HL-60 (cell line): ENCODE data around the gene ANKRD30B.

ENCODE experiments used
- GABPA ChIP-seq: IDR thresholded peaks from 2 replicates; pipeline ENCODE4 v1.6.1; 2012; ENCODE audit warnings: low read depth
- POLR2AphosphoS5 ChIP-seq: IDR thresholded peaks from 2 replicates; pipeline ENCODE4 v1.6.1; 2012; ENCODE audit warnings: low read depth
- TF ChIP-seq, protein P1 (sequence below): IDR thresholded peaks from one replicate; pipeline ENCODE4 v1.5.1; 2011; ENCODE audit warnings: low read length, control low read depth, inconsistent platforms; ENCODE audit not compliant: insufficient read depth
- TF ChIP-seq, protein P2 (sequence below): IDR thresholded peaks from 2 replicates; pipeline ENCODE4 v1.6.1; 2012; ENCODE audit warnings: low read depth; ENCODE audit not compliant: insufficient replicate concordance

DNA sequence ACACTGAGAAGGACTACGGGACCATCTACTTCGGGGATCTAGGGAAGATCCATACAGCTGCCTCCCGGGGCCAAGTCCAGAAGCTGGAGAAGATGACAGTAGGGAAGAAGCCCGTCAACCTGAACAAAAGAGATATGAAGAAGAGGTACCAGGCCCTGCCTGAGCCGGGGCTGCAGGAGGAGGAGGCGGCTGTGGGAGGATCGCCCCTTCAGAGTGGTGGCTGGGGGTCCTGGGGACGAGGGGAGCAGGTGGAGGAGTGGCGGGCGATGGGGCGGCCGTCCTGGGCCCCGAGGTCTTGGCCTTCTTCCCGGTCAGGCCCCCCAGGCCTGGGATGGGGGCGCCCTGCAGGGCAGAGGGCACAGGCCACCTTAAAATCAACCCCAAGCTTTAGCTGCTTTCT, 524 bp downstream of the ANKRD30B start:
- TF ChIP-seq POLR2AphosphoS5 (no peak), GABPA (no peak)
- TF ChIP-seq, protein P1, sequence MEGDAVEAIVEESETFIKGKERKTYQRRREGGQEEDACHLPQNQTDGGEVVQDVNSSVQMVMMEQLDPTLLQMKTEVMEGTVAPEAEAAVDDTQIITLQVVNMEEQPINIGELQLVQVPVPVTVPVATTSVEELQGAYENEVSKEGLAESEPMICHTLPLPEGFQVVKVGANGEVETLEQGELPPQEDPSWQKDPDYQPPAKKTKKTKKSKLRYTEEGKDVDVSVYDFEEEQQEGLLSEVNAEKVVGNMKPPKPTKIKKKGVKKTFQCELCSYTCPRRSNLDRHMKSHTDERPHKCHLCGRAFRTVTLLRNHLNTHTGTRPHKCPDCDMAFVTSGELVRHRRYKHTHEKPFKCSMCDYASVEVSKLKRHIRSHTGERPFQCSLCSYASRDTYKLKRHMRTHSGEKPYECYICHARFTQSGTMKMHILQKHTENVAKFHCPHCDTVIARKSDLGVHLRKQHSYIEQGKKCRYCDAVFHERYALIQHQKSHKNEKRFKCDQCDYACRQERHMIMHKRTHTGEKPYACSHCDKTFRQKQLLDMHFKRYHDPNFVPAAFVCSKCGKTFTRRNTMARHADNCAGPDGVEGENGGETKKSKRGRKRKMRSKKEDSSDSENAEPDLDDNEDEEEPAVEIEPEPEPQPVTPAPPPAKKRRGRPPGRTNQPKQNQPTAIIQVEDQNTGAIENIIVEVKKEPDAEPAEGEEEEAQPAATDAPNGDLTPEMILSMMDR: no peak
- TF ChIP-seq, protein P2, sequence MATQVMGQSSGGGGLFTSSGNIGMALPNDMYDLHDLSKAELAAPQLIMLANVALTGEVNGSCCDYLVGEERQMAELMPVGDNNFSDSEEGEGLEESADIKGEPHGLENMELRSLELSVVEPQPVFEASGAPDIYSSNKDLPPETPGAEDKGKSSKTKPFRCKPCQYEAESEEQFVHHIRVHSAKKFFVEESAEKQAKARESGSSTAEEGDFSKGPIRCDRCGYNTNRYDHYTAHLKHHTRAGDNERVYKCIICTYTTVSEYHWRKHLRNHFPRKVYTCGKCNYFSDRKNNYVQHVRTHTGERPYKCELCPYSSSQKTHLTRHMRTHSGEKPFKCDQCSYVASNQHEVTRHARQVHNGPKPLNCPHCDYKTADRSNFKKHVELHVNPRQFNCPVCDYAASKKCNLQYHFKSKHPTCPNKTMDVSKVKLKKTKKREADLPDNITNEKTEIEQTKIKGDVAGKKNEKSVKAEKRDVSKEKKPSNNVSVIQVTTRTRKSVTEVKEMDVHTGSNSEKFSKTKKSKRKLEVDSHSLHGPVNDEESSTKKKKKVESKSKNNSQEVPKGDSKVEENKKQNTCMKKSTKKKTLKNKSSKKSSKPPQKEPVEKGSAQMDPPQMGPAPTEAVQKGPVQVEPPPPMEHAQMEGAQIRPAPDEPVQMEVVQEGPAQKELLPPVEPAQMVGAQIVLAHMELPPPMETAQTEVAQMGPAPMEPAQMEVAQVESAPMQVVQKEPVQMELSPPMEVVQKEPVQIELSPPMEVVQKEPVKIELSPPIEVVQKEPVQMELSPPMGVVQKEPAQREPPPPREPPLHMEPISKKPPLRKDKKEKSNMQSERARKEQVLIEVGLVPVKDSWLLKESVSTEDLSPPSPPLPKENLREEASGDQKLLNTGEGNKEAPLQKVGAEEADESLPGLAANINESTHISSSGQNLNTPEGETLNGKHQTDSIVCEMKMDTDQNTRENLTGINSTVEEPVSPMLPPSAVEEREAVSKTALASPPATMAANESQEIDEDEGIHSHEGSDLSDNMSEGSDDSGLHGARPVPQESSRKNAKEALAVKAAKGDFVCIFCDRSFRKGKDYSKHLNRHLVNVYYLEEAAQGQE: no peak
